Measurements from ENCODE around the gene POR.
"Not testable (repeated sequence)": the region's sequence is repeated elsewhere in the genome, so short reads cannot be mapped to it uniquely, and the experiment has no call there.

Gene POR

DNA sequence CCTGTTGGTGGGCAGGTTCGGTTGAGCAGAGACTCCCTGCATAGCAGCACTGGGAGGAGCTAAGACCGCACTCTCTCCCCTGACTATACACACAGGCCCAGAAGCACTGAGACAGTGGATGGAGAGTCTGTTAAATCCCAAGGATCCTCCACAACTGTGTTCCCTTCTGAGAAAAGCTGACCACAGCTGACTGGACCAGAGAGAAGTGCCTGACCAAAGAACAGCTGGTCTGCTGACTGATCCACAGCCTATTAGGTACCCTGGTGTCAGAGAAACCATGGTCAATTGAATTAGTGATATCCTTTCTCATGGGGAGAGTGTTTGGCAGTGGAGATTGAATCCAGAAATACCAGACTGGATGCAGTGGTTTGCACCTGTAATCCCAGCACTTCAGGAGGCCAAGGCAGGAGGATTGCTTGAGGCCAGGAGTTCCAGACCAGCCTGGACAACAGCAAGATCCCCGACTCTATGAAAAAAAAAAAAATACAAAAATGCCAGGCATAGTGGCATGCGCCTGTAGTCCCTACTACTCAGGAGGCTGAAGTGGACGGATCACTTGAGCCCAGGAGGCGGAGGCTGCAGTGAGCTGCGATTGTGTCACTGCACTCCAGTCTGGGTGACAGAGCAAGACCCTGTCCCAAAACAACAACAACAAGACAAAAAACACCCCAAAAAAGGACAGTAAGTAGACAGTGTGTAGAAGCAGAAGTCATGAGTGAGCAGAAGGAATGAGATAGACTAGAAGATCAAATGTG, 107.2 kb downstream of the POR start:
- no peak for DNase-seq (ENCODE audit: low read depth)
- no peak overlapping the region for H3K4me3 ChIP-seq (ENCODE audit: low read length)
- TF ChIP-seq, protein P1, sequence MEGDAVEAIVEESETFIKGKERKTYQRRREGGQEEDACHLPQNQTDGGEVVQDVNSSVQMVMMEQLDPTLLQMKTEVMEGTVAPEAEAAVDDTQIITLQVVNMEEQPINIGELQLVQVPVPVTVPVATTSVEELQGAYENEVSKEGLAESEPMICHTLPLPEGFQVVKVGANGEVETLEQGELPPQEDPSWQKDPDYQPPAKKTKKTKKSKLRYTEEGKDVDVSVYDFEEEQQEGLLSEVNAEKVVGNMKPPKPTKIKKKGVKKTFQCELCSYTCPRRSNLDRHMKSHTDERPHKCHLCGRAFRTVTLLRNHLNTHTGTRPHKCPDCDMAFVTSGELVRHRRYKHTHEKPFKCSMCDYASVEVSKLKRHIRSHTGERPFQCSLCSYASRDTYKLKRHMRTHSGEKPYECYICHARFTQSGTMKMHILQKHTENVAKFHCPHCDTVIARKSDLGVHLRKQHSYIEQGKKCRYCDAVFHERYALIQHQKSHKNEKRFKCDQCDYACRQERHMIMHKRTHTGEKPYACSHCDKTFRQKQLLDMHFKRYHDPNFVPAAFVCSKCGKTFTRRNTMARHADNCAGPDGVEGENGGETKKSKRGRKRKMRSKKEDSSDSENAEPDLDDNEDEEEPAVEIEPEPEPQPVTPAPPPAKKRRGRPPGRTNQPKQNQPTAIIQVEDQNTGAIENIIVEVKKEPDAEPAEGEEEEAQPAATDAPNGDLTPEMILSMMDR (conservative IDR thresholded peaks at IDR 0.05; ENCODE audit: low read depth, low read length) = no peak

DNA sequence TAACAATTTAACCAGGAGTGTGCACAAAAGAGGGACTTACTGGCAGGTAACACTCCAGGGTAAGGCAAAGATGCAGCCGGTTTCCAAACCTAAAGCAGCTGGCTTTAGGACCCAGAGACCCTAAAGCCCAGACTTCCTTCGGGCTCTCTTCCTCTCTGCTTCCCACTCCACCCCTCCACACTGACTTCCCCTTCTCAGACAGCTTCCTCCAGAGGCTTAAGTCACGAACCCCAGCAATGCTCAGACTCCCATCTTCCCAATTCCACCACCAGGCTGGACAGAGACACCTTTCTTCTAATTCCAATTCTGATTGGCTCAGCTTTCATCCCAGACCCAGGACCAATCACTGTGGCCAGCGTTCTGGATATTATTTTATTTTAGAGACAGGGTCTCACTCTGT, 108.0 kb downstream of the POR start:
- no peak overlapping the region for H3K4me3 ChIP-seq (ENCODE audit: low read length)
- no peak for DNase-seq (ENCODE audit: low read depth)
- TF ChIP-seq, protein P1 (conservative IDR thresholded peaks at IDR 0.05; ENCODE audit: low read depth, low read length) = no peak

DNA sequence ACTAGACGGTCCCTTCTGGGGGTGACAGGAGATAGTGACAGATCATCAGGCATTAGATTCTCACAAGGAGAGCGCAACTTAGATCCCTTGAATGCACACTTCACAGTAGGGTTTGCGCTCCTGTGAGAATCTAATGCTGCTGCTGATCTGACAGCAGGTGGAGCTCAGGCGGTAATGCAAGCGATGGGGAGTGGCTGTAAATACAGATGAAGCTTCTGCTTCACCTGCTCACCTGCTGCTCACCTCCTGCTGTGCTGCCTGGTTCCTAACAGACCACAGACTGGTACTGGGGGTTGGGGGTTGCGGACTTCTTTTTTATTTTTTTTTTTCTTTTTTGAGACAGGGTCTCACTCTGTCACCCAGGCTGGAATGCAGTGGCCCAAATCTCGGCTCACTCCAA, 114.7 kb downstream of the POR start:
- not testable (repeated sequence) for H3K4me3 ChIP-seq (ENCODE audit: low read length)

DNA sequence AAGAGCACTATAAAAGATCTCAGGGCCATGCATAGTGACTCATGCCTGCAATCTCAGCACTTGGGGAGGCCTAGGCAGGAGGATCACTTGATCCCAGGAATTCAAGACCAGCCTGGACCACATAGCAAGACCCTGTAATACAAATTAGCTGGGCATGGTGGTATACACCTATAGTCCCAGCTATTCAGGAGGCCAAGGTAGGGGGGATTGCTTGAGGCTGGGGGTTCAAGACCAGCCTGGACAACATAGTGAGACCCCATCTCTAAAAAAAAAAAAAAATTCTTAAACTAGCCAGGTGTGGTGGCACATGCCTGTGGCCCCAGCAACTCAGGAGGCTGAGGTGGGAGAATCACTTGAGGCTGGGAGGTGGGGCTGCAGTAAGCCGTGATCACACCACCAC, 117.0 kb downstream of the POR start:
- no peak for DNase-seq (ENCODE audit: low read depth)
- H3K4me3 ChIP-seq (ENCODE audit: low read length) = no peak overlapping the region
- TF ChIP-seq, protein P1 (conservative IDR thresholded peaks at IDR 0.05; ENCODE audit: low read depth, low read length) = no peak

More for the DNA sequence above, 114.7 kb downstream of the POR start:
- not testable (repeated sequence) for DNase-seq (ENCODE audit: low read depth)

Measured in retinal pigment epithelial cell (primary cell).